OCI-LY1 (cell line): Measurements from ENCODE around the gene FXYD6.

Experiments used
- EZH2 ChIP-seq: fragments of 200-600 bp; sonication (generic), shearing (Covaris generic); IDR thresholded peaks from 2 replicates; pipeline ENCODE4 v1.8.0; 2017; ENCODE audit warnings: borderline replicate concordance, mixed run types, mild to moderate bottlenecking, antibody characterized with exemption, low read length, moderate library complexity, mixed read lengths
- TF ChIP-seq, protein P1 (sequence below): fragments of 200-600 bp; sonication (generic), shearing (Covaris generic); IDR thresholded peaks from 2 replicates; pipeline ENCODE4 v1.5.1; 2017; ENCODE audit warnings: mild to moderate bottlenecking, antibody characterized with exemption, low read length, moderate library complexity, mixed read lengths

GRCh38 chr11:117862753-117863152, 13.7 kb downstream of the FXYD6 start:
- TF ChIP-seq, protein P1, sequence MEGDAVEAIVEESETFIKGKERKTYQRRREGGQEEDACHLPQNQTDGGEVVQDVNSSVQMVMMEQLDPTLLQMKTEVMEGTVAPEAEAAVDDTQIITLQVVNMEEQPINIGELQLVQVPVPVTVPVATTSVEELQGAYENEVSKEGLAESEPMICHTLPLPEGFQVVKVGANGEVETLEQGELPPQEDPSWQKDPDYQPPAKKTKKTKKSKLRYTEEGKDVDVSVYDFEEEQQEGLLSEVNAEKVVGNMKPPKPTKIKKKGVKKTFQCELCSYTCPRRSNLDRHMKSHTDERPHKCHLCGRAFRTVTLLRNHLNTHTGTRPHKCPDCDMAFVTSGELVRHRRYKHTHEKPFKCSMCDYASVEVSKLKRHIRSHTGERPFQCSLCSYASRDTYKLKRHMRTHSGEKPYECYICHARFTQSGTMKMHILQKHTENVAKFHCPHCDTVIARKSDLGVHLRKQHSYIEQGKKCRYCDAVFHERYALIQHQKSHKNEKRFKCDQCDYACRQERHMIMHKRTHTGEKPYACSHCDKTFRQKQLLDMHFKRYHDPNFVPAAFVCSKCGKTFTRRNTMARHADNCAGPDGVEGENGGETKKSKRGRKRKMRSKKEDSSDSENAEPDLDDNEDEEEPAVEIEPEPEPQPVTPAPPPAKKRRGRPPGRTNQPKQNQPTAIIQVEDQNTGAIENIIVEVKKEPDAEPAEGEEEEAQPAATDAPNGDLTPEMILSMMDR: no peak
- TF ChIP-seq EZH2: no peak
